Small intestine (tissue), 7 donors: ENCODE measurements around the gene GLCCI1. TPM values are rescaled to one million over a fixed set of nuclear protein-coding genes. Genes with fewer than 3 reads are reported as not detected.

Experiments
- DNase-seq, 2 donors: peaks; one replicate each; pipeline versions ENCODE4 v3.0.0 to v3.0.0-alpha.2; 2013
- FAIRE-seq: peaks from 2 replicates; lab custom pipeline; 2012; peaks lifted over from hg19 to GRCh38; lab: Jason Lieb, UNC
- H3K27ac ChIP-seq, 3 donors: one replicate each; pipeline ENCODE4 v1.5.1; 2013; ENCODE audit warnings: low read length in 2 of 3, mild to moderate bottlenecking in 2 of 3, control low read depth in 1 of 3, inconsistent platforms in 1 of 3, low read depth in 1 of 3, moderate library complexity in 1 of 3
- H3K27me3 ChIP-seq, 3 donors: one replicate each; pipeline ENCODE4 v1.6.1; 2013; ENCODE audit warnings: low read length in 3 of 3, inconsistent platforms in 1 of 3; ENCODE audit not compliant: control insufficient read depth in 3 of 3, insufficient read depth in 3 of 3
- H3K36me3 ChIP-seq, 3 donors: one replicate each; pipeline ENCODE4 v1.6.1; 2013; ENCODE audit warnings: low read length in 3 of 3, inconsistent platforms in 1 of 3, low read depth in 1 of 3, mild to moderate bottlenecking in 1 of 3, moderate library complexity in 1 of 3; ENCODE audit not compliant: control insufficient read depth in 3 of 3, insufficient read depth in 2 of 3
- H3K4me1 ChIP-seq, 3 donors: one replicate each; pipeline ENCODE4 v1.6.1; 2013; ENCODE audit warnings: low read length in 2 of 3, inconsistent platforms in 1 of 3, low read depth in 1 of 3, mild to moderate bottlenecking in 1 of 3, moderate library complexity in 1 of 3; ENCODE audit not compliant: control insufficient read depth in 3 of 3, insufficient read depth in 2 of 3
- H3K4me3 ChIP-seq, 3 donors: one replicate each; pipeline ENCODE4 v1.5.1; 2013; ENCODE audit warnings: low read length in 3 of 3, control low read depth in 1 of 3, inconsistent platforms in 1 of 3, low read depth in 1 of 3, mild to moderate bottlenecking in 1 of 3, moderate library complexity in 1 of 3
- H3K9me3 ChIP-seq, 2 donors: one replicate each; pipeline ENCODE4 v1.6.1; 2013; ENCODE audit warnings: low read depth in 1 of 2, low read length in 1 of 2; ENCODE audit not compliant: control insufficient read depth in 2 of 2, insufficient read depth in 1 of 2
- WGBS, 3 donors: extraction: QIAGEN DNeasy Blood & Tissue Kit; methylation state at CpG; one replicate each; pipeline ENCODE4 v1.1.7; 2013; 5-methylcytosine and 5-hydroxymethylcytosine counted together
- polyA plus RNA-seq, 4 donors: library from polyadenylated mRNA; stranded (reverse) in 3 of 4; unstranded in 1 of 4; fragments of 200-250 nt in 3 of 4; fragments of 120-200 nt in 1 of 4; gene quantifications; one replicate each; pipeline versions ENCODE4 v1.2.1 to v1.2.3, GENCODE V29; 2013
- donor health status: healthy with polysubstance abuse.
- donor health status: control.
- donor health status: control.
- donor health status: Bipolar disorder and iron deficiency.
- donor health status: healthy.

GLCCI1 gene
- polyA plus RNA-seq, 4 donors: 2.7 to 11.6 (median 5.0) TPM

DNA sequence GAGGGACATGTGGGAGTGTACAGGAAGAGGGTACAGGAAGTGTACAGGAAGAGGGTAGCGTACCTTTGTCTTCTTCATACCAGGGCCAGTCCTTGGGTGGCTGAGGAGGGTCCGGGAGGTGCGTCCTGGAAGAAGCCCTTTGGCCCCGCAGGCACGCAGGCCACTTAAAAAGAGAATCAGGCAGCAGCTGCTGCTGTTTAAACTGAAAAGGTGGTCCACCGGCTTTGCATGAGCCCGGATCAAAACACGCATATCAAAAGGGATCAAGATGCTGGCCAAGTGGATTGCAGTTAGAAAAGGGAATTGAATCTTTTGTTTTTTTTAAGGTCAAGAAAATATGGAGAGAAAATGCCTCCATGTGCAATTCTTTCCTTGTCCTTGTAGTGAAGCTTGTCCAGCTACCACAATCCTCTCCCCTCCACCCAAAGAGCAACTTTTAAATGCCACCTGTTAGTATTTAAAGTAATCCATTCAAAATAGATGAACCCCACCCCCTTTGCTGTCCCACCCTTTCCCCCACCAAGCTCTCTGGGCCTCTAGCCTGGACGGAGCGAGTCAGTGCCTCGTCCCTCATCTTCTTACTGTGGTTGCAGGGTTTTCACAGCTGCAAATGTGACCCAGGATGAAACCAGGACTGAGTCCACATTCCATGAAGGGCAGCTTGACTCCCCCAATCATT is 142.8 kb downstream of the GLCCI1 start:
- Histone ChIP-seq H3K36me3 (peaks cover 0 to 13% (median 3%) of the 10 kb centered on the region in 3 donors), H3K9me3 (peaks cover 0 to 8% of the 10 kb centered on the region in 2 donors), H3K27ac (no peak overlapping the region), H3K27me3 (no peaks in the 10 kb centered on the region), H3K4me3 (no peak overlapping the region), H3K4me1 (no peaks in the 10 kb centered on the region)
- DNase-seq (no peak), FAIRE-seq (no peak)
- 79 to 87% (median 80%) methylated on average over 10 to 11 of the region's 11 CpGs for WGBS, 3 donors

DNA sequence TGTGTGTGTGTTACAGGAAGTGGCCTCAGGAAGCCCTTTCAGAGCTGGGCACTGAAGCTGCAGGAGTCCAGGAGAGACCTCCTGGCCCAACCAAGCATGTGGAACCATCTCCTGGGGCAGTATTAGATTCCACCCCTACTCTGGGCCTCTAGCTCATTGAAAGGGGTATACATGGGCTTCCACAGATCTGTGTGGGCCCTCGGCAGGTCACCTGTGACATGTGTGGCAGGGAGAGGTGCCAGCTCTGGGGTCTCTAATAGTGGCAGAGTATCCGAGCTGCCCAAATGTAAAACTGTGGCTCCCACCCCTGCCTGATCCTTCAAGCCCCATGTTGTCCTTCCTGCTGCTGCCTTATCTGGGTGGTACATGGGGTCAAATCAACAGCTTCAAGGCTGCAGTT is 144.1 kb downstream of the GLCCI1 start:
- FAIRE-seq: no peak
- H3K36me3 ChIP-seq: peaks cover 0 to 13% (median 3%) of the 10 kb centered on the region in 3 donors
- DNase-seq: no peak
- H3K27ac ChIP-seq: no peak overlapping the region
- 97 to 100% (median 97%) methylated on average over 2 of the region's 2 CpGs for WGBS, 3 donors
- peaks cover 0 to 8% of the 10 kb centered on the region in 2 donors for H3K9me3 ChIP-seq
- no peak overlapping the region for H3K4me3 ChIP-seq
- H3K27me3 ChIP-seq: no peaks in the 10 kb centered on the region
- no peaks in the 10 kb centered on the region for H3K4me1 ChIP-seq

DNA sequence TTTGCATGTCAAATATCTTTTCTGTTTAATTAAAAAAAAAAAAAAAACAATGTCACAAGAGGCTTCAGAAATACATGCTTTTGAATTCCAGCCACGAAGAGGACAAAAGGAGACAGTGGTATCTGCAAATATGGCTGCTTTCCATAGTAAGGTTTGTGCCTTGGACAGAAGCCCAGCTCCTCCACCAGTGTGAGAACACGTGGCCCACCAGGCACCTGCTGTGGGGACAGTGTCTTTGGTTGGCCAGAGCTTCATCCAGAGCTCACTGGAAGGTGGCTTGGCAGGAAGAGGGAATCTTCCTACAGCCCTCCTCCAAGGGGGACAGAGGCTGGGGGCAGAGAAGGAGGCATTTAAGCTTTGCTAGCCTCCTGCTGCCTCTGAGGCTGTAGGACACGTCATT is 144.6 kb downstream of the GLCCI1 start:
- WGBS, 3 donors: 91 to 95% (median 92%) methylated on average over 3 of the region's 3 CpGs
- Histone ChIP-seq H3K4me1 (no peaks in the 10 kb centered on the region), H3K27me3 (no peaks in the 10 kb centered on the region), H3K9me3 (peaks cover 0 to 8% of the 10 kb centered on the region in 2 donors), H3K4me3 (no peak overlapping the region), H3K27ac (no peak overlapping the region), H3K36me3 (peaks cover 0 to 13% (median 3%) of the 10 kb centered on the region in 3 donors)
- no peak for FAIRE-seq
- no peak for DNase-seq

DNA sequence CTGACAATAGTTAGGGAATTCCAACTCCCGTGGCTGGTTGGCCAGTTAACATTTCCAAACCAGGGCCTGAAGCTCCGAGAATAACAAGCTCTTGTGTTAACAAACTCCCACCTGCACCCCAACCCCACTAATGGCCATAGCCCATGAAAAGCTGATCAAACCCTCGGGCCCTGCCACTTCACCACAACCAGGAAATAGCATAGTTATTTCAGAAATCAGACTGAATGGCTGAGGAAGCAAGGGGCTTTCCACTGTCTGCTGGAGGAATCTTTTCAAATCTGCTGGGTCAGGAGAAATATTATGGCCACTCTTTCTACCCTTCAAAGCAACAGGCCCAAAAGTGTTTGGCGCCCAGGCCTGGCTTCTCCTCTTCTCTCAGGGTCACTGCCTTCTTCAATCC is 145.6 kb downstream of the GLCCI1 start:
- Histone ChIP-seq H3K4me3 (no peak overlapping the region), H3K27ac (no peak overlapping the region), H3K27me3 (no peaks in the 10 kb centered on the region), H3K36me3 (peaks cover 3 to 17% (median 3%) of the 10 kb centered on the region in 3 donors), H3K9me3 (peaks cover 0 to 8% of the 10 kb centered on the region in 2 donors), H3K4me1 (no peaks in the 10 kb centered on the region)
- FAIRE-seq (no peak), DNase-seq (no peak)
- 77 to 82% (median 79%) methylated on average over 4 of the region's 4 CpGs for WGBS, 3 donors

GRCh38 chr7:8115547-8116402 is 147.2 kb downstream of the GLCCI1 start:
- no peaks in the 10 kb centered on the region for H3K27me3 ChIP-seq
- no peak overlapping the region for H3K27ac ChIP-seq
- WGBS, 3 donors: 77 to 88% (median 84%) methylated on average over 3 of the region's 3 CpGs
- H3K9me3 ChIP-seq: peaks cover 0 to 8% of the 10 kb centered on the region in 2 donors
- H3K4me3 ChIP-seq: no peak overlapping the region
- FAIRE-seq: no peak
- no peaks in the 10 kb centered on the region for H3K4me1 ChIP-seq
- H3K36me3 ChIP-seq: peaks cover 3 to 21% (median 5%) of the 10 kb centered on the region in 3 donors
- peak in 1 of 2 donors; percentile 16 for DNase-seq

DNA sequence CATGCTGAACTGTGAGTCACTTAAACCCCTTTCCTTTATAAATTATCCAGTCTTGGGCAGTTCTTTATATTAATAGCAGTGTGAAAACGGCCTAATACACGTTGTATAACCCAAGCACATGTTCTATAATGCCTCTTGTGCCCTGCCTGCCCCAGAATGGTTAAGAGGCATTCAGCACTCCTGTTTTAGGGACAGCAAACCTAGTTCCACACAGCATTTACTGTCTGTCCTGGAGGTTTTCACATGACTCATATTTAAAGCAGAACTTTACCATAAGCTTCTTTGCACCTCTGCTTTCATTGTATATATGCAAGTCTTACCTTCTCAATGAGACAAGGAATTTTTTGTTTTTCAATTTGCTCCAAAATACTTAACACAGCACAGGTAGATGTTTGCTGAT is 148.6 kb downstream of the GLCCI1 start:
- Histone ChIP-seq H3K27ac (no peak overlapping the region), H3K4me1 (no peaks in the 10 kb centered on the region), H3K4me3 (no peak overlapping the region), H3K9me3 (peaks cover 0 to 8% of the 10 kb centered on the region in 2 donors), H3K27me3 (no peaks in the 10 kb centered on the region), H3K36me3 (peaks cover 3 to 28% (median 5%) of the 10 kb centered on the region in 3 donors)
- FAIRE-seq: no peak
- 78 to 85% (median 84%) methylated on average over 2 of the region's 2 CpGs for WGBS, 3 donors
- DNase-seq: no peak

GRCh38 chr7:8119262-8119661 is 150.7 kb downstream of the GLCCI1 start:
- 74 to 91% (median 87%) methylated on average over 8 of the region's 8 CpGs for WGBS, 3 donors
- no peaks in the 10 kb centered on the region for H3K9me3 ChIP-seq
- peaks cover 3 to 27% (median 5%) of the 10 kb centered on the region in 3 donors for H3K36me3 ChIP-seq
- H3K4me1 ChIP-seq: no peaks in the 10 kb centered on the region
- no peak overlapping the region for H3K27ac ChIP-seq
- no peak for FAIRE-seq
- H3K27me3 ChIP-seq: no peaks in the 10 kb centered on the region
- DNase-seq: no peak
- no peak overlapping the region for H3K4me3 ChIP-seq

GRCh38 chr7:8120390-8121058 is 151.9 kb downstream of the GLCCI1 start:
- H3K9me3 ChIP-seq: no peaks in the 10 kb centered on the region
- peaks cover 0 to 32% (median 5%) of the 10 kb centered on the region in 3 donors for H3K36me3 ChIP-seq
- no peak overlapping the region for H3K27ac ChIP-seq
- DNase-seq: no peak
- 82 to 93% (median 90%) methylated on average over 12 of the region's 12 CpGs for WGBS, 3 donors
- H3K4me1 ChIP-seq: no peaks in the 10 kb centered on the region
- FAIRE-seq: no peak
- H3K27me3 ChIP-seq: no peaks in the 10 kb centered on the region
- no peak overlapping the region for H3K4me3 ChIP-seq
